ENCODE results near the gene ST14. TPM values are rescaled to one million over a fixed set of nuclear protein-coding genes. Genes with fewer than 3 reads are reported as not detected.

The ST14 gene
- not detected in 2 replicates for total RNA-seq

DNA sequence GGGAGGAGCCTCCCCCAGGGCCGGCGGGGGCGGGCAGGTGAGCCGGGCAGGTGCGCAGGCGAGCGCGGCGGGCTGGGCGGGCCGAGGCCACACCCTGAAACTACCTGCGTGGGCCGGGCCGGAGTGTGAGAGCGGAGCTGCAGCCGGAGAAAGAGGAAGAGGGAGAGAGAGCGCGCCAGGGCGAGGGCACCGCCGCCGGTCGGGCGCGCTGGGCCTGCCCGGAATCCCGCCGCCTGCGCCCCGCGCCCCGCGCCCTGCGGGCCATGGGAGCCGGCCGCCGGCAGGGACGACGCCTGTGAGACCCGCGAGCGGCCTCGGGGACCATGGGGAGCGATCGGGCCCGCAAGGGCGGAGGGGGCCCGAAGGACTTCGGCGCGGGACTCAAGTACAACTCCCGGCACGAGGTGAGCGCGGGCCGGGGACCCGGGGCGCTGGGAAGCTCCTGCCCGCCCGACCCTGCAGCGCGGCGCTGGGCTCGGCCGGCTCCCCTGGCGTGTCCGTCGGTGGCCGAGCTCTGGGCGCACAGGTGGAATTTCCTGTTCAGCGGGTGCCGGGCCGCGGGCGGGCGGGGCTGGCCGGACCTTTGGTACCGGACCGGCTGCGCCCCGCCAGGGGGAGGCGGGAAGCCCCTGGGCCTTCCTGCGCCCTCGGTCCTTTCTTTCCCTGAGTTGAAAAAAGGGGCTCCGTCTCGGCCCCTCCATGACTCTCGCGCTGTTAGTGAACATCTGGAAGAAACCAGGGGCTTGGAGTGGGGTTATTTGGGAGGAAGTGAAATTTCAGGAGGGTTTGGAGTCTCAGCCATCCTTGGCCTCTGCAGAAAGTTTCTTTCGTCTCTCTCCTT lies at the start of gene ST14:
ST14 (plus strand) TSS at position 126 of the 841 bp plus-strand sequence; CDS start at position 324, 198 bp downstream.

Other genes starting within 250 kb of the ST14 start
- gene PRDM10, start 156.9 kb upstream of the ST14 start, total RNA-seq: 3.6 and 11.2 TPM in 2 replicates
- gene APLP2, start 89.9 kb upstream of the ST14 start, total RNA-seq: 400 and 566 TPM in 2 replicates
- 19.5 and 20.5 TPM in 2 replicates for gene ZBTB44, start 155.1 kb downstream of the ST14 start, total RNA-seq